ENCODE results near the gene PRKAG2. TPM values are rescaled to one million over a fixed set of nuclear protein-coding genes. Genes with fewer than 3 reads are reported as not detected.

Gene PRKAG2
- total and polyA plus RNA-seq, 2 of the 8 experiments (the other 6 are each of a cell fraction or from before 2014, with no cell fraction given) = 7.5 to 18.1 TPM

DNA sequence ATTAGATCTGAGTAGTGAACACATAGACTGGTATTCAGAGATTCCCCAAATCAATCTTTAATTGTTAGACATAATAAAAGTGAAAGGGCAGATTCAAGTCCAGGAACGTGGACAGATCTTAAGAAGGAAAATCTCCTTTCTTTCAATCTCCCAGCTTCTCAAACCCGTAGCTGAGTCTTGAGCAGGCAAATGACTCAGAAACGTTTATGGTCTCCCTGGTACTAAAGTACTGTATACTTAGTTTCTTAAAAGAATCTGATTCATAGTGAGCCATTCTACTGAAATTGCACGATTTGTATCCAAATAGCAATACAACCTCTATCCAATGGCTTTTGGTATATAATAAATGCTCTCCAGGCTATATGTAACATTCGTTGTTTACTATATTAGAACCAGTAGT, 216.8 kb downstream of the PRKAG2 start:
- Histone ChIP-seq H3K9me3 (ENCODE audit: insufficient read depth in 2 of 2, low read depth in 1 of 2, low read length in 1 of 2) (no peaks in the 10 kb centered on the region), H3K4ac (replicated peaks; ENCODE audit: insufficient read length, low read depth, low read length) (no peak overlapping the region), H2BK120ac (replicated peaks; ENCODE audit: low read depth, low read length) (no peak overlapping the region), H4K20me1 (replicated peaks in 1 of 2; ENCODE audit: control insufficient read depth in 1 of 2, insufficient read depth in 2 of 2, low read length in 2 of 2) (no peaks in the 10 kb centered on the region), H2BK15ac (ENCODE audit: low read length) (no peak overlapping the region), H3K36me3 (ENCODE audit: control insufficient read depth in 2 of 4, insufficient read depth in 4 of 4, low read length in 3 of 4) (no peaks in the 10 kb centered on the region), H2AFZ (ENCODE audit: low read length) (no peak overlapping the region), H3K4me1 (replicated peaks in 1 of 4; ENCODE audit: control insufficient read depth in 3 of 4, insufficient read depth in 4 of 4, low read length in 3 of 4) (no peaks in the 10 kb centered on the region; a peak in 1 of 7 replicates), H3K27ac (ENCODE audit: low read depth, low read length) (no peak overlapping the region), H3K18ac (ENCODE audit: extremely low read depth, low read length) (no peak overlapping the region), H4K5ac (ENCODE audit: insufficient read length, low read depth, low read length) (no peak overlapping the region), H3K4me3 (ENCODE audit: extremely low read depth in 1 of 4, insufficient read depth in 2 of 4, low read depth in 3 of 4, low read length in 4 of 4) (no peak overlapping the region), H4K8ac (ENCODE audit: extremely low read depth, insufficient read depth, low read length) (no peak overlapping the region), H3K27me3 (replicated peaks in 1 of 4; ENCODE audit: control insufficient read depth in 3 of 4, extremely low read depth in 1 of 4, insufficient read depth in 3 of 4, low read length in 3 of 4) (no peaks in the 10 kb centered on the region), H3K79me1 (ENCODE audit: low read depth, low read length) (no peaks in the 10 kb centered on the region), H2BK12ac (ENCODE audit: low read depth, low read length) (no peak overlapping the region), H2BK20ac (ENCODE audit: low read length) (no peak overlapping the region), H2AK5ac (ENCODE audit: low read depth, low read length) (no peak overlapping the region), H3K23ac (ENCODE audit: insufficient read length) (no peak overlapping the region), H3K14ac (ENCODE audit: insufficient read length) (no peak overlapping the region), H4K91ac (replicated peaks; ENCODE audit: insufficient read length, low read length) (no peak overlapping the region), H3K56ac (replicated peaks; ENCODE audit: insufficient read length, low read depth, low read length) (no peak overlapping the region), H3K9ac (replicated peaks in 1 of 4; ENCODE audit: extremely low read depth in 1 of 4, low read depth in 3 of 4, low read length in 3 of 4) (no peak overlapping the region), H3K4me2 (ENCODE audit: insufficient read depth in 1 of 2, low read depth in 2 of 2, low read length in 2 of 2) (no peak overlapping the region), H2BK5ac (ENCODE audit: low read depth, low read length) (no peak overlapping the region), H3K79me2 (ENCODE audit: control insufficient read depth in 1 of 2, insufficient read depth in 2 of 2, low read length in 2 of 2) (no peaks in the 10 kb centered on the region), H3K23me2 (ENCODE audit: low read depth, low read length) (no peaks in the 10 kb centered on the region)
- FAIRE-seq (no peak), DNase-seq (ENCODE audit: low read depth in 1 of 2, low spot score in 2 of 2) (no peak)
- ChIA-PET POLR2A (ENCODE audit: partially characterized antibody) (no interaction called here), CTCF (ENCODE audit: partially characterized antibody) (interaction anchor here (0.6 kb wide), 1 partner anchor 20 kb away, joined by 7 read pairs; no protein-coding TSS in a partner anchor)
- WGBS, 2 experiments (ENCODE audit: extremely low coverage in 1 of 2, insufficient coverage in 1 of 2, insufficient read length in 1 of 2, insufficient replicate concordance in 2 of 2, low coverage in 1 of 2, low lambda C conversion rate in 2 of 2, missing lambda C conversion rate in 1 of 2) = 90% methylated on average over 5 of the region's 5 CpGs; no CpG with 5 or more reads in 1 of the 2 experiments
- TF ChIP-seq SIX5 (IDR thresholded peaks at IDR 0.05; ENCODE audit: low read depth, low read length) (no peak), KDM5A (IDR thresholded peaks at IDR 0.05; ENCODE audit: low read length) (no peak), TBP (IDR thresholded peaks at IDR 0.05; ENCODE audit: low read depth, low read length) (no peak), NANOG (IDR thresholded peaks at IDR 0.05; ENCODE audit: insufficient read depth, low read depth, low read length, poor library complexity, severe bottlenecking) (no peak)

Measured in H1 (cell line).